IPS-20b (cell line): ENCODE data around the gene TDRKH.
"Not testable (repeated sequence)": the region's sequence is repeated elsewhere in the genome, so short reads cannot be mapped to it uniquely, and the experiment has no call there.

Experiments
- H3K27ac ChIP-seq: one replicate; pipeline ENCODE4 v1.5.1; 2013; ENCODE audit warnings: low read length
- H3K27me3 ChIP-seq: 2 replicates; pipeline ENCODE4 v1.6.1; 2013; ENCODE audit warnings: mild to moderate bottlenecking, low read length, inconsistent platforms; ENCODE audit not compliant: insufficient read depth
- H3K36me3 ChIP-seq: 2 replicates; pipeline ENCODE4 v1.6.1; 2013; ENCODE audit warnings: low read depth, mild to moderate bottlenecking, inconsistent platforms, low read length, moderate library complexity; ENCODE audit not compliant: insufficient read depth
- H3K4me1 ChIP-seq: 2 replicates; pipeline ENCODE4 v1.6.1; 2013; ENCODE audit warnings: mild to moderate bottlenecking, control low read depth, inconsistent platforms, low read length, moderate library complexity; ENCODE audit not compliant: insufficient read depth
- H3K4me3 ChIP-seq: 2 replicates; pipeline ENCODE4 v1.5.1; 2013; ENCODE audit warnings: mild to moderate bottlenecking, low read length, inconsistent platforms
- H3K9ac ChIP-seq: 2 replicates; pipeline ENCODE4 v1.6.1; 2013; ENCODE audit warnings: low read depth, mild to moderate bottlenecking, inconsistent platforms, low read length, moderate library complexity
- H3K9me3 ChIP-seq: 2 replicates; pipeline ENCODE4 v1.6.1; 2013; ENCODE audit warnings: mild to moderate bottlenecking, low read depth, low read length, inconsistent platforms; ENCODE audit not compliant: insufficient read depth

TDRKH gene

DNA sequence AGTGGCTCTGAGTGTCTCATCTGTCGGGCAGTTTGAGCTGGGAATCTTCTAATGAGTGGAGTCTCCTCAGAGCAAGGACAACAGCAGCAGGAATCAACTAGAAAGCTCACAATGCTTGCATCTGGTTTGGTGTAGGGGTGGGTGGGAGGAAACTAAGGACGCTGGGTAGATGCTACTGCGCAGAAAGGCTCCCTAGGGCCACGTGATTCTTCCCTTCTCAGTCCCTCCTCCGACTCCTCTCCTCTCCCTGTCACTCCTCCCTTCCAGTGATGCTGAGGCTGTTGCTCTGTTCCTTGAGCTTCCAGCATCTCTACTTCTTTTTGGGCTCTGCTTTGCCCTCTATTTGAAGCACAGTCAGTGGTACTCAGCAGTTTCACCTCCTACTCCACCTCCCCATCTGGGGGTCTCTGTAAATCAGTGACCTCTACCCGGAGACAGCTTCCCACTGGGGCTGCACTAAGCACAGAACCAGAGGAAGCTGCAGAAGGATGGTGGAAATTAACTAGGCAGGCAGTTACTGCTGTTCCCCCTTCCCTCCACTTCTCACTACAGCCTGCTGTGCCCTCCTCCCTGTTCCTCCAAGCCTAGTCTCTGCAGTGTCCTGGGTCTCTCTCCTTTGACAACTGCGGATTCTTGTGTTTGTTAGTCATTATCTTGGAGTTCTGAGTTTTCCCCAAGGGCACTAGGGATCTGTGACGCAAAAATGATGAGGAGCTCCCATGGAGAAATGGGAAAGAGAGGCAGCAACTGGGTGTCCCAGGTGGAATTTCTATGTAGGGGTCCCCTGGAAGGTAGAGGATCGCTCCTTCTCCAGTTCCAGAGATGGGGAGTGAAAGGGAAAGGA is 9.1 kb upstream of the TDRKH start:
- no peak overlapping the region for H3K4me3 ChIP-seq
- peak overlapping the region; percentile 10; the same call in 1 of the 2 replicates for H3K9ac ChIP-seq
- H3K9me3 ChIP-seq: no peaks in the 10 kb centered on the region
- no peak overlapping the region for H3K27ac ChIP-seq
- H3K36me3 ChIP-seq: no peaks in the 10 kb centered on the region
- no peaks in the 10 kb centered on the region for H3K27me3 ChIP-seq
- H3K4me1 ChIP-seq: no peaks in the 10 kb centered on the region

DNA sequence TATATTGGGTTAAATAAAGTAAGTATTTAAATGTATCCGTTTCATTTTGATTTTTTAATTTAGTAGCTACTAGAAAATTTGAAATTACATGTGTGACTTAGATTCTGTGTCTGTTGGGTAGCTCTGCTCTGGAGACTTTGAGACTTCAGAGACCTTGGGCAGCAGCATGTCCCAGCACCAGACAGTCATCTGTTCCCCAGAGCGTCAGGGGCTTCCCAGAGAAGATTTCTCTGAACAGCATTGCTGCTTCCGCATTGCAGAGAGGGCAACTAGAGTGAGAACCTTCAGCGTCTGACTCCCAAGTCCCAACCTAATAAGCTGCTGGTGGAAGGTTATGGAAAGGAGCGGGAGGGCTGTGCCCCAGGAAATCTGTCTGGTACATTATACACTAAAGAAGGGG is 8.3 kb upstream of the TDRKH start:
- no peaks in the 10 kb centered on the region for H3K4me1 ChIP-seq
- H3K9ac ChIP-seq: peak overlapping the region; percentile 10; the same call in 1 of the 2 replicates
- H3K27ac ChIP-seq: no peak overlapping the region
- H3K9me3 ChIP-seq: no peaks in the 10 kb centered on the region
- H3K27me3 ChIP-seq: no peaks in the 10 kb centered on the region
- H3K4me3 ChIP-seq: no peak overlapping the region
- H3K36me3 ChIP-seq: no peaks in the 10 kb centered on the region

DNA sequence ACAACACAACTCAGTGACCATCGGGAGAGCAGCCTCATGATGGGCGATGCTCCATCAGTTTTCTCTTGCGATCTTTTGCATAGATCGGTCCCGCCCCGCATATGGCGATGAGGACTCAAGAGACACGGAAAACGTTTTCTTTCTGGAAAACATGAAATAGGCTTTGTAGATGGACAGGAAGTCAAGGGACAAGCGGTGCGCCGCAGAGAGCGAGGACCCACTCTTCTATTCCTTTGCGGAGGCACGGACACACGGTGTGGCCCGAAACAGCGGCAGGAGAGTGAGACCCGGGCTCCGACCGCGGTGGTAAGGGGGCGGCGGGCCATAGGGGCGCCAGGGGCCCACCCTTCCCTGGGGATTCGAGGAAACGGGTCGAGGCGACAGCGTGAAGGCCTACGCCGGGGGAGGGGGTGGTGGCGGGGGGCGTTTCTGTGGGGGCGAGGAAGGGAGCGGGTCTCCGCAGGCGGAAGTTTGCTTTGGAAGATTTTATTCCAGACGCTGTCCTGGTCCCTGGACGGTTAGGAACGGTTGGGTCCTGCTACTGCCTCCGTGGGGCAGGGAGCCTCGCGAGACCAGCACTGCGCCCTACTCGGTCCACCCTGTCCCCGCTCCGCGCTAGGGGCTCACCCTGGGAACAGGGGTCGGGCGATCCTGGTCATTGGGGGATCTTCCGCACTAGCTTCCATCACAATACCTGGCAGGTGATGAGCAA is 796 bp upstream of the TDRKH start:
- no peak overlapping the region for H3K27ac ChIP-seq
- no peaks in the 10 kb centered on the region for H3K36me3 ChIP-seq
- H3K9ac ChIP-seq: peak overlapping the region; percentile 75
- H3K9me3 ChIP-seq: no peaks in the 10 kb centered on the region
- no peaks in the 10 kb centered on the region for H3K4me1 ChIP-seq
- 0 out of 2 replicates have a peak, but pooled peaks cover 10% of the 10 kb centered on the region for H3K27me3 ChIP-seq
- peak overlapping the region; percentile 92 for H3K4me3 ChIP-seq

DNA sequence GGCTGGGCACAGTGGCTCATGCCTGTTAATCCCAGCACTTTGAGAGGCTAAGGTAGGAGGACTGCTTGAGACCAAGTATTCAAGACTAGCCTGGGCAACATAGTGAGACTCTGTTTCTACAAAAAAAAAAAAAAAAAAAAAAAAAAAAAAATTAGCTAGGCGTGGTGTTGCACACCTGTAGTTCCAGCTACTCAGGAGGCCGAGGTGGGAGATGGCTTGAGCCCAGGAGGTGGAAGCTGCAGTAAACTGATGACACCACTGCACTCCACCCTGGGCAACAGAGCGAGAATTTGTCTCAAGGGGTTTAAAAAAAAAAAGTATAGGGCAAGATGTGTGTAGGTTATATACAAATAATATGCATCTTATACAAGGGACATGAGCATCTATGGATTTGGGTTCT is 2.6 kb downstream of the TDRKH start:
- Histone ChIP-seq H3K27ac (no peak overlapping the region), H3K27me3 (0 out of 2 replicates have a peak, but pooled peaks cover 10% of the 10 kb centered on the region), H3K4me1 (no peaks in the 10 kb centered on the region), H3K4me3 (no peak overlapping the region), H3K36me3 (no peaks in the 10 kb centered on the region), H3K9me3 (no peaks in the 10 kb centered on the region), H3K9ac (no peak overlapping the region)

DNA sequence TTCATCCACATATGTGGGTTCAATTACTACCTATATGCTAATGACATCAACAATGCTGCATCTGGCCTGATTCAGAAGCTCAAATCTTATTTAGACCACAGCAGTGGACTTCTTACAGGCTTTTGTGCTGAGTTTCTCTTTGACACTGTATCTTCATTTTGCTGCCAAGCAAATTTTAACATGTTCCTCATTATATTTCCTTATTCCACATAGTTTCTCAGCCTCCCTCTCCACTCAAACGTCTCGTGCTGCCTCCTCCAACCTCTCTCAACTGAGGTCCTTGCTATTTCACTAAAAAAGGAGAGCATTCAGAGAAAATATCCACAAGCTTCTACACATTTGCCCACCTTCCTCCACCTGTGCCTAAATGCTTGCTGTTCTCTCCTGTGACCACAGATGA is 6.5 kb downstream of the TDRKH start:
- Histone ChIP-seq H3K9me3 (no peaks in the 10 kb centered on the region), H3K4me1 (no peaks in the 10 kb centered on the region), H3K4me3 (no peak overlapping the region), H3K27ac (no peak overlapping the region), H3K36me3 (peaks cover 21% of the 10 kb centered on the region; the same call in 1 of the 2 replicates), H3K27me3 (no peaks in the 10 kb centered on the region), H3K9ac (no peak overlapping the region)

DNA sequence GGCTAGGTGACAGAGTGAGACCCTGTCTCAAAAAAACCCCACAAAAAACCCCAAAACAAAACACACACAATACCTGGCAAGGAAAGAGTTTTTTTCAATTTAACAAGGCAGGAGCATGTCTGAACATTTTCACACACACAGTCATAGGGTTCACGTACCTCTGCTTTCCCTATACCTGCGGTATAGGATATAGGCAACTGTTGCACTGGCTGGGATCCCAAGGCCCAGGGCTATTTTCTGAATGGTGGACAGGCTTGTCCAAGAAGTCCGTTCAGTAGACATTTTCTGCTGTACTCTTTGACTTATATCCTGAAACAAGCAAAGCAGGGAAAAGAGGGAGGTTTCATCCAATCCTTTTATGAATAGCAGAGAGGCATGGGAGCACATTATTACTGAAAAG is 7.6 kb downstream of the TDRKH start:
- H3K9ac ChIP-seq: no peak overlapping the region
- no peak overlapping the region for H3K4me3 ChIP-seq
- H3K9me3 ChIP-seq: no peaks in the 10 kb centered on the region
- H3K27ac ChIP-seq: no peak overlapping the region
- H3K36me3 ChIP-seq: peaks cover 31% of the 10 kb centered on the region; the same call in 1 of the 2 replicates
- H3K4me1 ChIP-seq: no peaks in the 10 kb centered on the region
- H3K27me3 ChIP-seq: no peaks in the 10 kb centered on the region

DNA sequence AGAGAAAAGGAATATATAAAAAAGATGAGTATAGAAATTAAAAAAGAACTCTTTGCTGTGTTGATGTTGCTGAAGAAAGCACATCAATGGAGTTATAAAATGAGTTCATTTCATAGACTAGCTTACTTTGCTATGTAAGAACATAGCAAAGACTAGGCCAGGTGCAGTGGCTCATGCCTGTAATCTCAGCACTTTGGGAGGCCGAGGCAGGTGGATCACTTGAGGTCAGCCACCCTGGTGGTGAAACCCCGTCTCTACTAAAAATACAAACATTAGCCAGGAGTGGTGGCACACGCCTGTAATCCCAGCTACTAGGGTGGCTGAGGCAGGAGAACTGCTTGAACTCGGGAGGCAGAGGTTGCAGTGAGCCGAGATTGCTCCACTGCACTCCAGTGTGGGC is 8.3 kb downstream of the TDRKH start:
- H3K27ac ChIP-seq, H3K4me1 ChIP-seq, H3K4me3 ChIP-seq, H3K27me3 ChIP-seq, H3K9ac ChIP-seq, H3K9me3 ChIP-seq: not testable (repeated sequence)
- H3K36me3 ChIP-seq: peaks cover 31% of the 10 kb centered on the region; the same call in 1 of the 2 replicates

DNA sequence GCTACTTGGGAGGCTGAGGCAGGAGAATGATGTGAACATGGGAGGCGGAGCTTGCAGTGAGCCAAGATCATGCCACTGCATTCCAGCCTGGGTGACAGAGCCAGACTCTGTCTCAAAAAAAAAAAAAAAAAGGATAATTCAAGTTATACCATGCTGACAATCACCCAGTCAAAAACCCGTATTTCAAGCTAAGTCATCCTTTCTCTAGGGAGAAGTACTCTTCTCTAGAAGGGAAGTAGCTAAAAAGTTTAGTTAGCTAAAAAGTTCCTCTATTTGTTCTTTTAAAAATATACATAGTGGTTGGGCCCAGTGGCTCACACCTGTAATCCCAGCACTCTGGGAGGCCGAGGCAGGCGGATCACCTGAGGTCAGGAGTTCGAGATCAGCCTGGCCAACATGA is 9.6 kb downstream of the TDRKH start:
- H3K27ac ChIP-seq, H3K4me1 ChIP-seq, H3K4me3 ChIP-seq, H3K9me3 ChIP-seq, H3K27me3 ChIP-seq, H3K9ac ChIP-seq: not testable (repeated sequence)
- peaks cover 42% of the 10 kb centered on the region; the same call in 1 of the 2 replicates for H3K36me3 ChIP-seq

DNA sequence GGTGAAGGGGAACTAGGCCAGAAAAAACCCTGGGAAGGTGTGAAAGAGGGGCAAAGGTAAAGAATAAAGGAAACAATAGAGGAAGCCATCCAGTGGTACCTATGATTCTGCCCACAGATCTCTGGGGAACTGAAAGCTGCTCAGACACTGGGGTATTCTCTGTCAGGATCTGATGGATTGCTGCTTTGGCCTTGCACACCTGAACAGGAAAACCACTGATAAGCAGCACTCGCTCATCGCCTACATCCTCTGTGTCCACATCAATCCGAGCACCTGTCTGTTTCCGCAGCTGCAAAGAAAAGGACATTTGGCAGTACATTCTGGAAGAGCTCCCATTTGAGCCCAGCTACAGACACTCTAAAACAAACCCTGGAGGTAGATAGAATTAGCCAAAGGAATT is 10.4 kb downstream of the TDRKH start:
- Histone ChIP-seq H3K9ac (no peak overlapping the region), H3K4me3 (no peak overlapping the region), H3K27ac (no peak overlapping the region), H3K9me3 (no peaks in the 10 kb centered on the region), H3K36me3 (peaks cover 50% of the 10 kb centered on the region), H3K4me1 (no peaks in the 10 kb centered on the region), H3K27me3 (no peaks in the 10 kb centered on the region)

DNA sequence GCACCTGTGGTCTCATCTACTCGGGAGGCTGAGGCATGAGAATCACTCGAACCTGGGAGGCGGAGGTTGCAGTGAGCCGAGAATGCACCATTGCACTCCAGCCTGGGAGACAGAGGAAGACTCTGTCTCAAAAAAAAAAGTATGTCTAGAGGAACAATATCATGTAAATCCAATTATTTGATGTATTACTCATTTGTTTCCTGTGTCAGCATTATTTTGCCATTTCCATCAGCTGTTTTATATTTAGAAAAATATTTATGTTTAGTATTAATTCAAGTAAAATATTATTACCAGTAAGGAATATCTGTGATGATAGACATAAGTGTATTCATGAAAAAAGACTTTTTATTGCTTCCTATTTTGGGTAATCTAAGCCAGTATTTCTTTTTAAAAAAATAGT is 13.0 kb downstream of the TDRKH start:
- Histone ChIP-seq H3K4me1 (no peaks in the 10 kb centered on the region), H3K4me3 (no peak overlapping the region), H3K27ac (no peak overlapping the region), H3K27me3 (no peaks in the 10 kb centered on the region), H3K36me3 (peaks cover 64% of the 10 kb centered on the region), H3K9me3 (no peaks in the 10 kb centered on the region), H3K9ac (no peak overlapping the region)

DNA sequence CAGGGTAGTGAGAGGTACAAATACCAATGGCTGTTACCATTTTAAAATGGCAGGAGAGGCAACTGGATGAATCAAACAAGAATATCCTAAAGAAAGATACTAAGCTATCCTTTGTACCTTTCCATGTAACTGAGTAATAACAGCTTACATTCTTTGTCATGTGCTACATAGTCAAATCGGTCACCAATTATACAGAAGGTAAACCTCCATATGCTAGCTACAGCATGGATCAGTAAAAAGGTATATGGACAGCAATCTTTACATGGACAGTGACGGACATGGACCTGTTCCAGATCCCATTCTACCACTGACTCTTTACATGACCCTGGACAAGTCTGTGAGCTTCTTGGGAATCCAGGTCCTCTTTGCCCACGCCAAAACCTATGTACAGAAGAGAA is 13.6 kb downstream of the TDRKH start:
- no peak overlapping the region for H3K27ac ChIP-seq
- peaks cover 61% of the 10 kb centered on the region for H3K36me3 ChIP-seq
- H3K9ac ChIP-seq: no peak overlapping the region
- H3K4me3 ChIP-seq: no peak overlapping the region
- no peaks in the 10 kb centered on the region for H3K27me3 ChIP-seq
- H3K4me1 ChIP-seq: no peaks in the 10 kb centered on the region
- no peaks in the 10 kb centered on the region for H3K9me3 ChIP-seq
